ENCODE measurements around the gene PCDHGB7.

- TF ChIP-seq EZH2phosphoT487 (IDR thresholded peaks at IDR 0.05; ENCODE audit: borderline replicate concordance) (no peak), POLR2AphosphoS5 (IDR thresholded peaks at IDR 0.05; ENCODE audit: low read depth, low read length) (no peak), ATF3 (IDR thresholded peaks at IDR 0.05) (no peak), ZFX (IDR thresholded peaks at IDR 0.05) (no peak), CTCF (IDR thresholded peaks at IDR 0.05 in 2 of 3, conservative IDR thresholded peaks at IDR 0.05 in 1 of 3; ENCODE audit: borderline replicate concordance in 1 of 3, insufficient read depth in 1 of 3, low read depth in 2 of 3, low read length in 2 of 3) (no peak), SIN3A (IDR thresholded peaks at IDR 0.05; ENCODE audit: low read depth) (no peak), POLR2A (IDR thresholded peaks at IDR 0.05; ENCODE audit: borderline replicate concordance, extremely low read depth, insufficient read depth, insufficient read length) (no peak), YY1 (IDR thresholded peaks at IDR 0.05; ENCODE audit: extremely low read depth, insufficient replicate concordance, low read depth, low read length) (no peak), EZH2 (IDR thresholded peaks at IDR 0.05) (no peak), RAD21 (IDR thresholded peaks at IDR 0.05; ENCODE audit: low read depth) (no peak)
Measured at GRCh38 chr5:141388661-141389060, 28.8 kb upstream of the PCDHGB7 start.
